GM19023 (cell line): Measurements from ENCODE around the gene DEDD2.
A peak's percentile ranks its signal among the peaks of the same experiment; 100 is the strongest.

Source experiments
- ATAC-seq: cut with Tn5 transposase; IDR thresholded peaks from one replicate; pipeline ENCODE4 v1.9.1; 2021; ENCODE audit warnings: mild to moderate bottlenecking, moderate library complexity; ENCODE audit not compliant: unreplicated experiment

DEDD2 gene

DNA sequence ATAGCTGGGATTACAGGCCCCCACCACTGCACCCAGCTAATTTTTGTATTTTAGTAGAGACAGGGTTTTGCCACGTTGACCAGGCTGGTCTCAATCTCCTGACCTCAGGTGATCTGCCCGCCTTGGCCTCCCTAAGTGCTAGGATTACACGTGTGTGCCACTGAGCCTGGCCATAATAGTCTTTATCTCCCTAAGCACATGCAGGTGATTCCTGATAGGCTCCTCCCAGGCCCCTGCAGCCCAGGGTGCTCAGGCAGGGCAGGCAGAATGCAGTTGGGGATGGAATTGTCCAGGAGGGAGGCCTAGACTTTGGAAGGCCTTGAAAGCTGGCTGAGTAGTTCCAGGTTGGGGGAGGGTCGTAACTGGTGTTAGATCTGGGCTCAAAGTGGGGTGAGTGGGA lies 11.2 kb upstream of the DEDD2 start:
- ATAC-seq, result no peak

DNA sequence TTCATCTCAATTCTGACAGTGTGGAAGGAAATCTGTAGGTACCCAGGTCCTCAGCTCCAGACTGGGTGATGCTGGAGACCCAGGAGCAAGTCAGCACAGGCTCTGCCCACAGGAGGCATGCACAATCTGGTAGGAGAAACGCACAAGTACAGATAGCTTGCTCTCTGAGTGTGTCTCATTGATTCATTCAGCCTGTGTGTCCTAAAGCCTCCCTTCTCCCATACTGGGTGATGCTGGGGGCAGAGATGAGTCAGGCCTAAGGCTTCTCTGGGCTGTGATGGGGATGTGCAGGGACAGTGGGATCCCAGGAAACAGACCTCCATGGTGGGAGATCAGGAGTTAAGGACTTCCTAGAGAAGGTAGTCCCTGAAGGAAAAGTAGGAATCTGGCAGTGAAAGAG lies 9.4 kb upstream of the DEDD2 start:
- ATAC-seq, result no peak

DNA sequence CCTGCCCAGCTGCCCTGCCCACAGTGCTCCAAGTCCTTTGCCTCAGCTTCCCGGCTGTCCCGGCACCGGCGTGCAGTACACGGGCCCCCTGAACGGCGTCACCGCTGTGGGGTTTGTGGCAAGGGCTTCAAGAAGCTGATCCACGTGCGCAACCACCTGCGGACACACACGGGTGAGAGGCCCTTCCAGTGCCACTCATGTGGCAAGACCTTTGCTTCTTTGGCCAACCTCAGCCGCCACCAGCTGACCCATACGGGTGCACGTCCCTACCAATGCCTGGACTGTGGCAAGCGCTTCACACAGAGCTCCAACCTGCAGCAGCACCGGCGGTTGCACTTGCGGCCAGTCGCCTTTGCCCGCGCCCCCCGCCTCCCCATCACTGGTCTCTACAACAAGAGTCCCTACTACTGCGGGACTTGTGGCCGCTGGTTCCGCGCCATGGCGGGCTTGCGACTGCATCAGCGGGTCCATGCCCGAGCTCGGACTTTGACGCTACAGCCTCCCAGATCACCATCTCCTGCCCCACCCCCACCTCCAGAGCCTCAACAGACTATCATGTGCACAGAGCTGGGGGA lies 8.3 kb upstream of the DEDD2 start:
- ATAC-seq, result no peak

GRCh38 chr19:42224940-42225717 lies 7.7 kb upstream of the DEDD2 start:
- ATAC-seq, result no peak

GRCh38 chr19:42220751-42221097 lies 3.2 kb upstream of the DEDD2 start:
- no peak for ATAC-seq

GRCh38 chr19:42219812-42220750 lies 2.6 kb upstream of the DEDD2 start, which contains the start of gene ZNF526:
ZNF526 (plus strand) TSS chr19:42220312; CDS start chr19:42224404, 4,092 bp downstream.
- peak; percentile 72 for ATAC-seq

GRCh38 chr19:42216653-42217519 lies 591 bp downstream of the DEDD2 start:
- peak; percentile 2 for ATAC-seq

DNA sequence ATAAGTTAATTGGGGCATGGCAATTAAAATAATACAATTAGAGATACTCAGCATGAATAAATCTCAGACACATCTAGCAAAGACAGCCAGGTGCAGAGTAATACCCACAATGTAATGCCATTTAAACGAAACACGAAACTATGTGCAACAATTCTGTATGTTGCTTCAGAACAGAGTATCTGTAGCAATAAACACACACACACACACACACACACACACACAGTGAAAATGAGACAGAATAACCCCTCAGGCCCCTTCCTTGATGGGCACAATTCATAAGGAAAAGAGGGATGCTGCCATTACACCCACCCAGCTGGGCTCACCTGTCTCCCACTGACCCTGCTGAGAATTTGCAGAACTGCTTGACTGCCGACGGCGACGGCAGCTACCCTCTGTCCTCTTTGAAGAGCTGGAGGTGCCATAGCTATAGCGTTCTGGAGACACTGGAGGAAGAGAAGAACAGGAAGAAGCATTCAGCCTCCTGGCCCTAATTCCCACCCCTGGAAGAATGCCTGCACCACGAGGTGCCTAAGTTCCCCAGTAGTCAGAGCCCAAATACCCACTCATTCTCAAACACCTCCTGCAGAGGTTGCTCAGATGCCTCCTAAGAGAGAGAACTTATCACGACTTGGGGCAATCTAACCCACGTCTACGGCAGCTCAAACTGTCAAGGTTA lies 2.5 kb downstream of the DEDD2 start:
- no peak for ATAC-seq

DNA sequence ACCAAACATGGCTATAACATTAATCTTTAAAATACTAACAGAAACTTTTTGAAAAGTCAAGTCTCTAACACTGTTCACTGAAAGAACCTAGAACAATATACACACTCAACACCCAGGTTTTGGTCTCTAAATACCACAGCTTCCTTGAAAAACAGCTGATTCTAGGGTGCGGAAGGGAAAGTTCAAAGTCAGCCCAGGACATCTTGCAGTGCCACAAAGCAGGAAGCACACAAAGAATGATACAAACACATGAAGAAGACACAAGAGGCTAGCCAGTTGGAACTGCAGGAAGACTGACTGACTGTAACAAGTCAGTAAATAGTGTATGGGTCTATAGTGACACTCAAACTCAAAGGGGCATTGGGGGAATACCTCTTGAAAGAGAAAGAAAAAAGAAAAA lies 4.6 kb downstream of the DEDD2 start:
- no peak for ATAC-seq

DNA sequence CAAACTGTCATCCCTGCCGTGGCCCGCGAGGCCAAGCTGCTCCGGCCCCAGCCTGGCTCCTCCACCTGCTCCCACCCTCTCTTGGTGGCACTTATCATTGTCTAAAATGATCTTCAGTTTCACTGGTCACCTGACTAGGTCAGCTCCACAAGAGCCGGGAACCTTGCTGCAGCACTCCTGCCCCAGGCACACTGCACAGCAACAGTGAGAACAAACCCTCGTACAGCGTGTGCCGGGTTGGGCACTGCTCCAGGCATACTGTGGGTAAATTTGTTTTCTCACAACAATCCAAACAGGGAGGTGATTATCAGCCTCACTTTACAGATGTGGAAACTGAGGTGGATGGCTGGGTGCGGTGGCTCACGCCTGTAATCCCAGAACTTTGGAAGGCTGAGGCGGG lies 8.9 kb downstream of the DEDD2 start:
- ATAC-seq, result no peak

DNA sequence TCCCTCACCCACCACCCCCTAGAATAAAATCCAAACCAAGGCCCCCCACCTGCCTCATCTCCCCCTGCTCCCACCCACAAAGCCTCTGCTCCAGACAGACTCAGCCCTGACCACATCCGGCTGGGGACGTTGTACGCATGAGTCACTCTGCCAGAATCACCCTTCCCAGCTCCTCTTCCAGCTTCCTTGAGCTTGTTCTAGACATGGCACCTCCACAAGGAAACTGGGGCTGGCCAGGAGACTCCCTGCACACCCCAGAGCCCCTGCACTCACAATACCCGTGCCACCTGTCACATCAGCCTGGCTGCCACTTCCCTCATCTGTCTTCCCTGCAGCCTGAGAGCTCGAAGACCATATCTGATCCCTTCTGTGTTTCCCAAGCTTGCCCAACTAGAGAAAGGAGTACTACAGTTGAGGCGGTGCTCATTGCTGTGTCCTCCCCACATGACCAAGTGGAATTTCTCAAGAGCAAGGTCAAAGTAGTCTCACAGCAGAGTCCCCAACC lies 9.7 kb downstream of the DEDD2 start:
- ATAC-seq, result no peak

GRCh38 chr19:42206871-42207755 lies 10.4 kb downstream of the DEDD2 start:
- ATAC-seq, result no peak

DNA sequence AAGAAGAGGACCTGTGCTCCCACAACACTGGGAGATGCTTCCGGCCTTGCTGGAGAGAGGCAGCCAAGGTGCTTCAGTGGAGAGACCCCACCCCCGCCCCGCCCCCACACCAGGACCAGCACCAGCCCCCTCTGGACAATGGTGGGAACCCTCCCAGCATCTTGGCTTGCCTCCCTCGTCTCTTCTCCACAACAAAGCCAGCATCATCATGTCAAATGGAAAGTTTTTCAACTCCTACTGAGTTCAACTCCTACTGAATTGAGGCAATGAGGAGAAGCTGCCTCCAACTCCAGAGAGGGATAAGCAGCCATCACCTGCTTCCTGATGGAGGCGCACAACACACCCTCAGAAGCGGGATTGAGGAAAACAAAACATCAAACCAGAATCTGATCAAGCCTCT lies 12.8 kb downstream of the DEDD2 start:
- ATAC-seq, result no peak

GRCh38 chr19:42203700-42204099 lies 13.8 kb downstream of the DEDD2 start:
- no peak for ATAC-seq

DNA sequence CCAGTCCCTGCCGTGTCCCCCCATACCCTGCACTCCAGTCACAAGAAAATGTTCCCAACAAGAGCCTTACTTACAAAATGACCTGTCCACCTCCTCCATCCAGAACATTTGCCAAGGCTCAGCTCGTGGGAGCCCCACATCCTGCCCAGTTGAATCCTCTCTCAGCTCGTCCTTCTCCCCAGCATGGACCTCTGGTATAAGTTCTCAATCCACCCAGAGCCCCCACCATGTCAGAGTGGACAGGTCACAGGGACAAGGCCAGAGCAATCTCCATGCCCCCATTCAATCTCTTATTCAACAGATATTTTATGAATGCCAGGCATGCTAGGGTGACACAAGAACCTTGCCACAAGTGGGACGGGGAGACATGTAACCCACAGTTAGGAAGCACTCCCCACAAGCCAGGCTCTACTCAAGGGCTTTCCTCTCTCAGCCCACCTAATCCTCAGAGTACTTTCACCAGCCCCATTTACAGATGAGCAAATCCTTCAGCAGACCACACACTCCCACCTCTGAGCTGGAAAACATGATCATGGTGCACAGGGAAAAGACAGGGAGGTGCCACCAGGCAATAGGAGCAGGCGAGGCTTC lies 15.1 kb downstream of the DEDD2 start:
- no peak for ATAC-seq

GRCh38 chr19:42201489-42202289 lies 15.8 kb downstream of the DEDD2 start:
- no peak for ATAC-seq

- ATAC-seq, result no peak
Measured at GRCh38 chr19:42200116-42200715, 17.3 kb downstream of the DEDD2 start.
